Stimulated activated CD8-positive, alpha-beta memory T cell treated with anti-CD3 and anti-CD28 coated beads, Interleukin-12 subunit alpha, Interleukin-12 subunit beta, amount 100 ng/mL, for 1 hour (primary cell): ENCODE results near the gene PRR12.

Experiments
- DNase-seq: peaks from one replicate; pipeline ENCODE4 v3.0.0-alpha.2; 2020; ENCODE audit warnings: low read depth

PRR12 gene

GRCh38 chr19:49590971-49591730 lies at the start of gene PRR12:
Gene PRR12, plus strand, starts transcription at chr19:49591182. Its CDS starts 473 bp downstream, at chr19:49591655.
- DNase-seq = no peak

- DNase-seq = no peak
Measured at GRCh38 chr19:49541914-49542313, 49.1 kb upstream of the PRR12 start.

GRCh38 chr19:49542446-49542845 lies 48.5 kb upstream of the PRR12 start:
- DNase-seq = no peak

- no peak for DNase-seq
Measured at GRCh38 chr19:49543032-49543431, 48.0 kb upstream of the PRR12 start.

- no peak for DNase-seq
Measured at GRCh38 chr19:49544154-49544553, 46.8 kb upstream of the PRR12 start.

- DNase-seq = peak; percentile 63
Measured at GRCh38 chr19:49546825-49547565, 44.0 kb upstream of the PRR12 start.

GRCh38 chr19:49549045-49549444 lies 41.9 kb upstream of the PRR12 start:
- DNase-seq = no peak

- DNase-seq = no peak
Measured at GRCh38 chr19:49551531-49551930, 39.5 kb upstream of the PRR12 start.

- DNase-seq = no peak
Measured at GRCh38 chr19:49552749-49553148, 38.2 kb upstream of the PRR12 start.

- DNase-seq = no peak
Measured at GRCh38 chr19:49553451-49554271, 37.3 kb upstream of the PRR12 start.

- DNase-seq = no peak
Measured at GRCh38 chr19:49554701-49555181, 36.2 kb upstream of the PRR12 start.

- peak; percentile 71 for DNase-seq
Measured at GRCh38 chr19:49555600-49556411, 35.2 kb upstream of the PRR12 start.

GRCh38 chr19:49556412-49557398 lies 34.3 kb upstream of the PRR12 start:
- DNase-seq = no peak

- DNase-seq = no peak
Measured at GRCh38 chr19:49557641-49558325, 33.2 kb upstream of the PRR12 start.

GRCh38 chr19:49558591-49558990 lies 32.4 kb upstream of the PRR12 start:
- DNase-seq = no peak

- no peak for DNase-seq
Measured at GRCh38 chr19:49559443-49559842, 31.5 kb upstream of the PRR12 start.

GRCh38 chr19:49559928-49560327 lies 31.1 kb upstream of the PRR12 start:
- DNase-seq = no peak

GRCh38 chr19:49560358-49560900 lies 30.6 kb upstream of the PRR12 start:
- no peak for DNase-seq

- DNase-seq = no peak
Measured at GRCh38 chr19:49564616-49565045, 26.4 kb upstream of the PRR12 start.
